Ovary (tissue), 9 donors: Measurements from ENCODE around the gene C2orf80. TPM values are rescaled to one million over a fixed set of nuclear protein-coding genes. Genes with fewer than 3 reads are reported as not detected.

Experiments
- DNase-seq, 5 donors: peaks; one replicate each; pipeline ENCODE4 v3.0.0-alpha.2; 2019 to 2020
- H3K27ac ChIP-seq, 2 donors: fragments of 200-600 bp; one replicate each; pipeline versions ENCODE4 v1.5.1 to v1.8.0; 2019 to 2022
- H3K27me3 ChIP-seq: fragments of 200-600 bp; one replicate; pipeline ENCODE4 v1.8.0; 2022
- H3K36me3 ChIP-seq: fragments of 200-600 bp; sonication (generic); one replicate; pipeline ENCODE4 v1.5.1; 2019
- H3K4me1 ChIP-seq: one replicate; pipeline ENCODE4 v1.8.1; 2013; ENCODE audit warnings: mild to moderate bottlenecking, moderate library complexity; ENCODE audit not compliant: insufficient read depth
- H3K4me3 ChIP-seq: fragments of 200-600 bp; sonication (generic); one replicate; pipeline ENCODE4 v1.5.1; 2017
- H3K9me3 ChIP-seq, 2 donors: fragments of 200-600 bp in 1 of 2; sonication (generic) in 1 of 2; one replicate each; pipeline versions ENCODE4 v1.5.1 to v1.8.1; 2013 to 2019; ENCODE audit warnings: mild to moderate bottlenecking in 1 of 2, moderate library complexity in 1 of 2
- EP300 ChIP-seq: sonication (generic); formaldehyde crosslinking; IDR thresholded peaks from one replicate; pipeline ENCODE4 v1.6.1; 2017; ENCODE audit warnings: antibody characterized with exemption
- POLR2A ChIP-seq: fragments of 450-650 bp; IDR thresholded peaks from one replicate; pipeline ENCODE4 v1.6.1; 2017; ENCODE audit warnings: antibody characterized with exemption, mild to moderate bottlenecking, moderate library complexity
- WGBS, 3 donors: extraction: QIAGEN DNeasy Blood & Tissue Kit in 1 of 3; methylation state at CpG; one replicate each; pipeline versions ENCODE4 v1.1.5 to v1.1.7; 2013 to 2017; 5-methylcytosine and 5-hydroxymethylcytosine counted together
- intact Hi-C, 4 donors: fragments of 100-400 bp; cut with DNase I; formaldehyde crosslinking; loops; one replicate each; pipeline versions ENCODE4 v1.11.0 to v1.15.1; 2022 to 2023
- polyA plus RNA-seq, 2 donors: library from polyadenylated mRNA; stranded (reverse); fragments of 200-250 nt in 1 of 2; fragments of 350-450 nt in 1 of 2; fragmentation: Illumina TruSeq in 1 of 2; extraction: RNeasy Lipid Tissue Mini Kit (QIAGEN cat#74804) in 1 of 2; gene quantifications; one replicate each; pipeline ENCODE4 v1.2.3, GENCODE V29; 2013 to 2014
- total RNA-seq, 7 donors: library from RNA; depleted of rRNA in 2 of 7; stranded (reverse); fragments of >200 nt in 2 of 7; fragmentation: NEBNext Ultra II Directional in 3 of 7; extraction: Animal tissue kit (Norgen Biotek cat#: 25700) in 3 of 7; gene quantifications; one replicate each; pipeline versions ENCODE4 v1.1.0 to v1.2.4, GENCODE V29; 2016 to 2023
- TF ChIP-seq, protein P1 (sequence below), 3 donors: fragments of 450-650 bp in 2 of 3; fragments of 200-600 bp in 1 of 3; IDR thresholded peaks; one replicate each; pipeline versions ENCODE4 v1.5.1 to v1.8.0; 2016 to 2022; ENCODE audit warnings: antibody characterized with exemption in 3 of 3, mild to moderate bottlenecking in 1 of 3
- donor health status: DM: no; HTN: no; CAD: no; lungs with moderate emphysema.
- donor health status: DM: no; HTN: no; CAD: no.
- donor health status: Bipolar disorder and iron deficiency.
- donor health status: DM: yes; HTN: yes; CAD: no.
- donor health status: DM: no; HTN: no; CAD: no.
- donor health status: DM: yes; HTN: yes; CAD: no.

The C2orf80 gene
- total and polyA plus RNA-seq, 9 donors = not detected

DNA sequence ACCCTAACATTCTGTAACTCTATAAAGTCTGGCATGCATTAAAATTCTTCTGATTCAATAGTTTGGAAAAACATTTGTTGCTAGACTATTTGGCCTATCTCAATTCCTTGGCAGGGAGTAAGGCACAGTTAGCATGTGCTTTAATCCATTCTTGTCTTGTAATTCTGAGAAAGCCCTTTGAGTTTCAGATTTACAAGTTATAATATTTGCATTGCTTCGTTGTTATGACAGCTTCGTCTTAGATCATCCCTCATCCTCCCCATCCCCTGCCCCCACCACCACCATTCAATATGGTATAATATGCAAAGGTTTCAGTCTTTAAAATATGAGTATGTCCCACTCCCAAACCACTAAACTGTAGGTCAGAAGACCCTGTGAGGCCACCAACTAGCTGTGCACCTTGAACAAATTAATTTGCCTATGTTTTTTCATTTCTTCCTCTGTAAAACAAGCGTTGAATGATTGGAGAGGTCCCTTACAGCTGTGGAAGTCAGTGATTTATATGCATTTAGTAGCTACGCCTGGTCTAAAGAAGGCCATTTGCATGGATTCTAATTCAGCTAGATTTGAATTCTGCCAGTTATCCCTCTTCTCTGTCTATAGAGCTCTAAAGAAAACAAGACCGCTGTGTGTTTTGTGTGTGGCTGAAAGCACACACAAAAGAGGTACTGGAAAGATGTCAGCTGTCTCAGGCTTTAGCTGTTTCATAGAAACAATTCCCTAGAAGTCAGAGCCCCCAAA is 591 bp downstream of the C2orf80 start:
- Histone ChIP-seq H3K27ac (no peak overlapping the region), H3K4me3 (no peak overlapping the region), H3K36me3 (no peaks in the 10 kb centered on the region), H3K27me3 (no peaks in the 10 kb centered on the region), H3K4me1 (no peaks in the 10 kb centered on the region), H3K9me3 (no peaks in the 10 kb centered on the region)
- intact Hi-C loops = no loop called here
- no peak for DNase-seq
- TF ChIP-seq, protein P1, sequence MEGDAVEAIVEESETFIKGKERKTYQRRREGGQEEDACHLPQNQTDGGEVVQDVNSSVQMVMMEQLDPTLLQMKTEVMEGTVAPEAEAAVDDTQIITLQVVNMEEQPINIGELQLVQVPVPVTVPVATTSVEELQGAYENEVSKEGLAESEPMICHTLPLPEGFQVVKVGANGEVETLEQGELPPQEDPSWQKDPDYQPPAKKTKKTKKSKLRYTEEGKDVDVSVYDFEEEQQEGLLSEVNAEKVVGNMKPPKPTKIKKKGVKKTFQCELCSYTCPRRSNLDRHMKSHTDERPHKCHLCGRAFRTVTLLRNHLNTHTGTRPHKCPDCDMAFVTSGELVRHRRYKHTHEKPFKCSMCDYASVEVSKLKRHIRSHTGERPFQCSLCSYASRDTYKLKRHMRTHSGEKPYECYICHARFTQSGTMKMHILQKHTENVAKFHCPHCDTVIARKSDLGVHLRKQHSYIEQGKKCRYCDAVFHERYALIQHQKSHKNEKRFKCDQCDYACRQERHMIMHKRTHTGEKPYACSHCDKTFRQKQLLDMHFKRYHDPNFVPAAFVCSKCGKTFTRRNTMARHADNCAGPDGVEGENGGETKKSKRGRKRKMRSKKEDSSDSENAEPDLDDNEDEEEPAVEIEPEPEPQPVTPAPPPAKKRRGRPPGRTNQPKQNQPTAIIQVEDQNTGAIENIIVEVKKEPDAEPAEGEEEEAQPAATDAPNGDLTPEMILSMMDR (IDR thresholded peaks at IDR 0.05) = no peak
- TF ChIP-seq POLR2A (no peak), EP300 (no peak)
- whole genome bisulfite sequencing, 3 donors = 76 to 78% (median 76%) methylated on average over 5 of the region's 5 CpGs

- Histone ChIP-seq H3K36me3 (no peaks in the 10 kb centered on the region), H3K9me3 (no peaks in the 10 kb centered on the region), H3K4me1 (no peaks in the 10 kb centered on the region), H3K27ac (no peak overlapping the region), H3K27me3 (no peaks in the 10 kb centered on the region), H3K4me3 (no peak overlapping the region)
- intact Hi-C loops = no loop called here
- 87 to 93% (median 93%) methylated on average over 2 of the region's 2 CpGs for WGBS, 3 donors
- DNase-seq = no peak
- TF ChIP-seq, protein P1 (IDR thresholded peaks at IDR 0.05) = no peak
- TF ChIP-seq EP300 (no peak), POLR2A (no peak)
These were observed 2.9 kb downstream of the C2orf80 start for GRCh38 chr2:208186893-208187292.

GRCh38 chr2:208186465-208186864 is 3.4 kb downstream of the C2orf80 start:
- H3K9me3 ChIP-seq = no peaks in the 10 kb centered on the region
- H3K36me3 ChIP-seq = no peaks in the 10 kb centered on the region
- H3K27ac ChIP-seq = no peak overlapping the region
- TF ChIP-seq, protein P1 (IDR thresholded peaks at IDR 0.05) = no peak
- no peak for TF ChIP-seq EP300
- TF ChIP-seq POLR2A = no peak
- H3K27me3 ChIP-seq = no peaks in the 10 kb centered on the region
- H3K4me3 ChIP-seq = no peak overlapping the region
- DNase-seq = no peak
- WGBS, 3 donors = 72 to 76% (median 74%) methylated on average over 5 of the region's 5 CpGs
- no peaks in the 10 kb centered on the region for H3K4me1 ChIP-seq
- intact Hi-C loops = no loop called here

GRCh38 chr2:208183972-208184705 is 5.7 kb downstream of the C2orf80 start:
- Histone ChIP-seq H3K27me3 (no peaks in the 10 kb centered on the region), H3K4me1 (no peaks in the 10 kb centered on the region), H3K36me3 (no peaks in the 10 kb centered on the region), H3K9me3 (no peaks in the 10 kb centered on the region), H3K4me3 (no peak overlapping the region), H3K27ac (no peak overlapping the region)
- TF ChIP-seq POLR2A = no peak
- TF ChIP-seq, protein P1 (IDR thresholded peaks at IDR 0.05) = no peak
- TF ChIP-seq EP300 = no peak
- 11 to 22% (median 14%) methylated on average over 12 of the region's 12 CpGs for WGBS, 3 donors
- no peak for DNase-seq
- intact Hi-C loops = no loop called here
